ENCODE data around the gene ZNF865.

ZNF865 gene

GRCh38 chr19:55638864-55639359 lies 33.5 kb downstream of the ZNF865 start:
- no peak overlapping the region for H3K27ac ChIP-seq (ENCODE audit: insufficient read depth in 1 of 2, low read depth in 1 of 2, low read length in 2 of 2, poor library complexity in 1 of 2, severe bottlenecking in 2 of 2)
- DNase-seq: peak; percentile 83 to 87 (median 86)
- POLR2A ChIA-PET: interaction anchor here (0.6 to 1.5 kb wide), 2 partner anchors 9 to 14 kb away, joined by 3 read pairs; partner anchors contain the start of gene CCDC106

GRCh38 chr19:55640043-55640576 lies 34.7 kb downstream of the ZNF865 start:
- Histone ChIP-seq H3K27me3 (replicated peaks in 2 of 5; ENCODE audit: control insufficient read depth in 4 of 5, insufficient read depth in 5 of 5, low read length in 4 of 5) (no peaks in the 10 kb centered on the region), H3K9me3 (ENCODE audit: control extremely low read depth in 1 of 5, control insufficient read depth in 4 of 5, insufficient read depth in 2 of 5, low read depth in 1 of 5, low read length in 4 of 5) (no peaks in the 10 kb centered on the region), H3K4me1 (ENCODE audit: control extremely low read depth in 1 of 4, control insufficient read depth in 4 of 4, insufficient read depth in 4 of 4, low read length in 3 of 4) (peaks cover 5 to 66% (median 61%) of the 10 kb centered on the region in 4 experiments), H3K36me3 (ENCODE audit: control insufficient read depth in 4 of 4, insufficient read depth in 4 of 4, low read length in 3 of 4) (peaks cover 0 to 8% (median 7%) of the 10 kb centered on the region in 4 experiments), H3K27ac (ENCODE audit: insufficient read depth in 1 of 2, low read depth in 1 of 2, low read length in 2 of 2, poor library complexity in 1 of 2, severe bottlenecking in 2 of 2) (peak overlapping the region in 1 of 2 experiments; percentile 74), H3K4me3 (ENCODE audit: control insufficient read depth in 1 of 7, extremely low read depth in 1 of 7, insufficient read depth in 4 of 7, low read depth in 2 of 7, low read length in 6 of 7) (peak overlapping the region in 6 of 7 experiments; percentile 17 to 96 (median 80))
- 27% methylated on average over 34 of the region's 38 CpGs for WGBS (ENCODE audit: insufficient coverage)
- DNase-seq: peak; percentile 85 to 91 (median 89)
- CTCF ChIA-PET: interaction anchor here (1.0 to 12.5 kb wide), 3 partner anchors 6 to 13 kb away, joined by 4 to 128 read pairs (median 5); partner anchors contain the start of genes CCDC106 and ZNF581
- POLR2A ChIA-PET: interaction anchor here (1.1 kb wide), 1 partner anchor 14 kb away, joined by 4 read pairs; the partner anchor contains the start of gene U2AF2

More at GRCh38 chr19:55638864-55639359, 33.5 kb downstream of the ZNF865 start:
- CTCF ChIA-PET: interaction anchor here (0.9 to 12.5 kb wide), 5 partner anchors 7 to 40 kb away, joined by 3 to 128 read pairs (median 5); partner anchors contain the start of genes CCDC106, FIZ1, ZNF581 and ZNF784
- Histone ChIP-seq H3K27me3 (replicated peaks in 2 of 5; ENCODE audit: control insufficient read depth in 4 of 5, insufficient read depth in 5 of 5, low read length in 4 of 5) (no peaks in the 10 kb centered on the region), H3K4me3 (ENCODE audit: control insufficient read depth in 1 of 7, extremely low read depth in 1 of 7, insufficient read depth in 4 of 7, low read depth in 2 of 7, low read length in 6 of 7) (no peak overlapping the region), H3K9me3 (ENCODE audit: control extremely low read depth in 1 of 5, control insufficient read depth in 4 of 5, insufficient read depth in 2 of 5, low read depth in 1 of 5, low read length in 4 of 5) (no peaks in the 10 kb centered on the region), H3K4me1 (ENCODE audit: control extremely low read depth in 1 of 4, control insufficient read depth in 4 of 4, insufficient read depth in 4 of 4, low read length in 3 of 4) (peaks cover 5 to 62% (median 59%) of the 10 kb centered on the region in 4 experiments), H3K36me3 (ENCODE audit: control insufficient read depth in 4 of 4, insufficient read depth in 4 of 4, low read length in 3 of 4) (peaks cover 0 to 3% (median 0%) of the 10 kb centered on the region in 4 experiments)
- 79% methylated on average over 3 of the region's 6 CpGs for WGBS (ENCODE audit: insufficient coverage)

GRCh38 chr19:55640577-55641425 lies 35.4 kb downstream of the ZNF865 start, which contains the start of gene ZNF580:
Gene ZNF580 (plus strand): TSS chr19:55641002. CDS start chr19:55642509, 1,507 bp downstream.
- under 1% methylated on average over 68 of the region's 89 CpGs for WGBS (ENCODE audit: insufficient coverage)
- peaks cover 0 to 15% (median 12%) of the 10 kb centered on the region in 4 experiments for H3K36me3 ChIP-seq (ENCODE audit: control insufficient read depth in 4 of 4, insufficient read depth in 4 of 4, low read length in 3 of 4)
- ChIA-PET POLR2A (interaction anchor here (1.1 kb wide), 1 partner anchor 14 kb away, joined by 4 read pairs; the partner anchor contains the start of gene U2AF2), CTCF (interaction anchor here (1.0 to 1.1 kb wide), 2 partner anchors 9 to 14 kb away, joined by 4 to 5 read pairs; no protein-coding TSS in a partner anchor)
- DNase-seq: peak in 2 of 3 donors; percentile 52 to 60
- peak within 1 kb of the TSS in 1 of 2 experiments; percentile 74 for H3K27ac ChIP-seq (ENCODE audit: insufficient read depth in 1 of 2, low read depth in 1 of 2, low read length in 2 of 2, poor library complexity in 1 of 2, severe bottlenecking in 2 of 2)
- H3K27me3 ChIP-seq (replicated peaks in 2 of 5; ENCODE audit: control insufficient read depth in 4 of 5, insufficient read depth in 5 of 5, low read length in 4 of 5): no peaks in the 10 kb centered on the region
- peak within 1 kb of the TSS; percentile 52 to 96 (median 76) for H3K4me3 ChIP-seq (ENCODE audit: control insufficient read depth in 1 of 7, extremely low read depth in 1 of 7, insufficient read depth in 4 of 7, low read depth in 2 of 7, low read length in 6 of 7)
- H3K9me3 ChIP-seq (ENCODE audit: control extremely low read depth in 1 of 5, control insufficient read depth in 4 of 5, insufficient read depth in 2 of 5, low read depth in 1 of 5, low read length in 4 of 5): no peaks in the 10 kb centered on the region
- H3K4me1 ChIP-seq (ENCODE audit: control extremely low read depth in 1 of 4, control insufficient read depth in 4 of 4, insufficient read depth in 4 of 4, low read length in 3 of 4): peaks cover 5 to 61% (median 54%) of the 10 kb centered on the region in 4 experiments

- Histone ChIP-seq H3K9me3 (ENCODE audit: control extremely low read depth in 1 of 5, control insufficient read depth in 4 of 5, insufficient read depth in 2 of 5, low read depth in 1 of 5, low read length in 4 of 5) (no peaks in the 10 kb centered on the region), H3K27me3 (replicated peaks in 2 of 5; ENCODE audit: control insufficient read depth in 4 of 5, insufficient read depth in 5 of 5, low read length in 4 of 5) (no peaks in the 10 kb centered on the region), H3K36me3 (ENCODE audit: control insufficient read depth in 4 of 4, insufficient read depth in 4 of 4, low read length in 3 of 4) (peaks cover 0 to 15% (median 12%) of the 10 kb centered on the region in 4 experiments), H3K27ac (ENCODE audit: insufficient read depth in 1 of 2, low read depth in 1 of 2, low read length in 2 of 2, poor library complexity in 1 of 2, severe bottlenecking in 2 of 2) (peak overlapping the region in 1 of 2 experiments; percentile 74), H3K4me3 (ENCODE audit: control insufficient read depth in 1 of 7, extremely low read depth in 1 of 7, insufficient read depth in 4 of 7, low read depth in 2 of 7, low read length in 6 of 7) (peak overlapping the region; percentile 52 to 96 (median 76)), H3K4me1 (ENCODE audit: control extremely low read depth in 1 of 4, control insufficient read depth in 4 of 4, insufficient read depth in 4 of 4, low read length in 3 of 4) (peaks cover 5 to 53% (median 47%) of the 10 kb centered on the region in 4 experiments)
- POLR2A ChIA-PET: interaction anchor here (1.0 kb wide), 1 partner anchor 13 kb away, joined by 4 read pairs; the partner anchor contains the start of gene U2AF2
- peak in 2 of 3 donors; percentile 33 to 51 for DNase-seq
- CTCF ChIA-PET: interaction anchor here (1.0 to 9.2 kb wide), 3 partner anchors 7 to 21 kb away, joined by 3 to 128 read pairs (median 3); partner anchors contain the start of gene ZNF784
- WGBS (ENCODE audit: insufficient coverage): 0% methylated on average over 24 of the region's 25 CpGs
Measured at GRCh38 chr19:55641426-55642152, 36.1 kb downstream of the ZNF865 start.

GRCh38 chr19:55642153-55643002 lies 36.9 kb downstream of the ZNF865 start:
- peak overlapping the region in 1 of 2 experiments; percentile 86 for H3K27ac ChIP-seq (ENCODE audit: insufficient read depth in 1 of 2, low read depth in 1 of 2, low read length in 2 of 2, poor library complexity in 1 of 2, severe bottlenecking in 2 of 2)
- peaks cover 5 to 57% (median 47%) of the 10 kb centered on the region in 4 experiments for H3K4me1 ChIP-seq (ENCODE audit: control extremely low read depth in 1 of 4, control insufficient read depth in 4 of 4, insufficient read depth in 4 of 4, low read length in 3 of 4)
- WGBS (ENCODE audit: insufficient coverage): 2% methylated on average over 46 of the region's 65 CpGs
- CTCF ChIA-PET: interaction anchor here (1.0 to 9.2 kb wide), 4 partner anchors 8 to 22 kb away, joined by 3 to 128 read pairs (median 6); partner anchors contain the start of genes U2AF2 and ZNF784
- H3K9me3 ChIP-seq (ENCODE audit: control extremely low read depth in 1 of 5, control insufficient read depth in 4 of 5, insufficient read depth in 2 of 5, low read depth in 1 of 5, low read length in 4 of 5): no peaks in the 10 kb centered on the region
- DNase-seq: no peak
- H3K36me3 ChIP-seq (ENCODE audit: control insufficient read depth in 4 of 4, insufficient read depth in 4 of 4, low read length in 3 of 4): peaks cover 0 to 15% (median 12%) of the 10 kb centered on the region in 4 experiments
- no peaks in the 10 kb centered on the region for H3K27me3 ChIP-seq (replicated peaks in 2 of 5; ENCODE audit: control insufficient read depth in 4 of 5, insufficient read depth in 5 of 5, low read length in 4 of 5)
- POLR2A ChIA-PET: interaction anchor here (1.0 kb wide), 1 partner anchor 12 kb away, joined by 4 read pairs; the partner anchor contains the start of gene U2AF2
- peak overlapping the region in 6 of 7 experiments; percentile 64 to 96 (median 80) for H3K4me3 ChIP-seq (ENCODE audit: control insufficient read depth in 1 of 7, extremely low read depth in 1 of 7, insufficient read depth in 4 of 7, low read depth in 2 of 7, low read length in 6 of 7)
